RWPE1 (cell line): ENCODE measurements around the gene KCNC1.

Experiments used
- CTCF ChIA-PET: fragments of 350-600 bp; sonication (Branson Sonifier 250); formaldehyde crosslinking; extraction: SDS; loops from one replicate; lab custom pipeline; 2021; lab: Yijun Ruan, JAX
- POLR2A ChIA-PET: fragments of 400-600 bp; formaldehyde crosslinking; extraction: SDS; loops from one replicate; lab custom pipeline; 2020; ENCODE audit warnings: antibody characterized with exemption; ENCODE audit not compliant: low non-redundant PET; lab: Yijun Ruan, JAX
- DNase-seq: peaks from one replicate; pipeline ENCODE4 v3.0.0; 2012; ENCODE audit warnings: low spot score
- H3K27ac ChIP-seq: fragments of 450-650 bp; 2 replicates; pipeline ENCODE4 v1.5.1; 2017
- TF ChIP-seq, protein P1 (sequence below): fragments of 450-650 bp; conservative IDR thresholded peaks from 2 replicates; pipeline ENCODE4 v1.5.1; 2017; ENCODE audit warnings: low read depth, mild to moderate bottlenecking

Gene KCNC1

DNA sequence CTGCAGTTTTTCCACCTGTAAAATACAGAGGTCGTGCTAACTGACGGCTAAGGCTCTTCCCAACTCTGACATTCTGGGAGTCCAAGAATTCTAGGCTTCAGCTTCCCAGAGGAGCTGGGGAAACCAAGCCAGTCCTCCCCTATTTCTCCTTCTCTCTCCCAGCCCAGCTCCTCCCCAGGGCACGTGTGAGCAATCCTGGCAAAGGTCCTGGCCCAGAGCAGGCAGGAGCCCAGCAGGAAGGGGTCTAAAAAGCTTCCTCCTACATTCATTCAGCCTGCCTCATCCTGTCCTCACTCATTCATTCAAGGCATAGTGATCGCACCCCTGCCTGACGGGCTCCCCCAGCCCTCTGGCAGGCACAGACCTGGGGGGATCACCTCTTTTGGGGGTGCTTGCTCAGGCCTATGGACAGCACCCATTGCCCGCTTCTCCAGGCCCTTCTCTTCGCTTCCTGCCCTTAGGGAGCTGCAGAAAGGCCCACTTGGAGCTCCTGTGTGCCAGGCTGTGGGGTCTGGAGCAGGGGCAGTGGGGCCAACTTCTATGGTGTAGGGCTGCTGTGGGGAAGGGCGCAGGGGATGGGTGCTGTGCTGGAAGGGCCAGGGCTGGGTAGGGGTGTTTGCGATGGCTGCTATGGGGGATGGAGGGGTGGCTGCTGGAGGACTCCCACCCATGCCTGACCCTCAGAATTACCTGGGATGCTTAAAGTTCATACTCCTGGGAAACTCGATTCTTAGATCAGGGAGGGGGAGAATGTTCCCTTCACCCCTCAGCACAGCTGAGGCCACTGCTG, 9.8 kb downstream of the KCNC1 start:
- POLR2A ChIA-PET = no interaction called here
- TF ChIP-seq, protein P1, sequence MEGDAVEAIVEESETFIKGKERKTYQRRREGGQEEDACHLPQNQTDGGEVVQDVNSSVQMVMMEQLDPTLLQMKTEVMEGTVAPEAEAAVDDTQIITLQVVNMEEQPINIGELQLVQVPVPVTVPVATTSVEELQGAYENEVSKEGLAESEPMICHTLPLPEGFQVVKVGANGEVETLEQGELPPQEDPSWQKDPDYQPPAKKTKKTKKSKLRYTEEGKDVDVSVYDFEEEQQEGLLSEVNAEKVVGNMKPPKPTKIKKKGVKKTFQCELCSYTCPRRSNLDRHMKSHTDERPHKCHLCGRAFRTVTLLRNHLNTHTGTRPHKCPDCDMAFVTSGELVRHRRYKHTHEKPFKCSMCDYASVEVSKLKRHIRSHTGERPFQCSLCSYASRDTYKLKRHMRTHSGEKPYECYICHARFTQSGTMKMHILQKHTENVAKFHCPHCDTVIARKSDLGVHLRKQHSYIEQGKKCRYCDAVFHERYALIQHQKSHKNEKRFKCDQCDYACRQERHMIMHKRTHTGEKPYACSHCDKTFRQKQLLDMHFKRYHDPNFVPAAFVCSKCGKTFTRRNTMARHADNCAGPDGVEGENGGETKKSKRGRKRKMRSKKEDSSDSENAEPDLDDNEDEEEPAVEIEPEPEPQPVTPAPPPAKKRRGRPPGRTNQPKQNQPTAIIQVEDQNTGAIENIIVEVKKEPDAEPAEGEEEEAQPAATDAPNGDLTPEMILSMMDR = no peak
- DNase-seq = no peak

DNA sequence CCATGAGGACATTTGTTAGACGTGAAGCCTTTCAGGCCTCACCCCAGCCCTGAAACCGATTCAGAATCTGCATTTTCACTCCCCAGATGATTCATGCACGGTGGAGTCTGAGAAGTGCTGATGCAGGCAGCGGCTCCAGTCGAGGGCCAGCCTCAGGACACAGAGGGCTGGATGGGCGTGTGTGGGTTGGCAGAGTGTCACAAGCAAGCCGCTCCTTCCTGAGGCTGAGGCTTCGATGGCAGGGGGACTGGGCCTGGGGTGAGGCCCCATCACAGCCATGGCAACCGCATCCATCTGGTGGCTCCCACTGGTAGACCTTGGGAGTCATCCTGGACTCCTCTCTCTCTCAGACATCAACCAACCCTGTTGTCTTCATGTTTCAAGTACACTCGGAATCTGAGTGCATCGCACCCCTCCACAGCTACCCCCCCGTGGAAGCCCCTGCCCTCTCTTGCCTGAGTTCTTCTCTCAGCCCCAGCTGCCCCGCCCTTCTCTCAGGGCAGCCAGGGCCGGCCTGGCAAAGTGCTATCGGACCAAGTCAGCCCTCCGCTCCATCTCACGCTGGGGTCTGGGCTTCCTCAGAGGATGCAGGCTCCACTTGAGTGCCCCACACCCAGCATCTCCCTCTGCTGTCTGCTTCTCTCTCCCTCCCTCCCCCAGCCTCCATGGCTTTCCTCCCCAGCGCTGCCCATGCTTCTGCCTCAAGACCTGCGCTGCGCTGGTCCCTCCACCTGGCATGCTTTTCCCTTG, 10.6 kb downstream of the KCNC1 start:
- CTCF ChIA-PET = interaction anchor here (0.6 to 1.5 kb wide), 2 partner anchors 14 to 420 kb away, joined by 3 to 7 read pairs; no protein-coding TSS in a partner anchor
- TF ChIP-seq, protein P1 = no peak
- DNase-seq = no peak
- no peak overlapping the region for H3K27ac ChIP-seq
- POLR2A ChIA-PET = no interaction called here

More for the DNA sequence above, 9.8 kb downstream of the KCNC1 start:
- CTCF ChIA-PET = interaction anchor here (0.6 to 1.0 kb wide), 4 partner anchors 39 to 421 kb away, joined by 3 read pairs; no protein-coding TSS in a partner anchor
- H3K27ac ChIP-seq = no peak overlapping the region

DNA sequence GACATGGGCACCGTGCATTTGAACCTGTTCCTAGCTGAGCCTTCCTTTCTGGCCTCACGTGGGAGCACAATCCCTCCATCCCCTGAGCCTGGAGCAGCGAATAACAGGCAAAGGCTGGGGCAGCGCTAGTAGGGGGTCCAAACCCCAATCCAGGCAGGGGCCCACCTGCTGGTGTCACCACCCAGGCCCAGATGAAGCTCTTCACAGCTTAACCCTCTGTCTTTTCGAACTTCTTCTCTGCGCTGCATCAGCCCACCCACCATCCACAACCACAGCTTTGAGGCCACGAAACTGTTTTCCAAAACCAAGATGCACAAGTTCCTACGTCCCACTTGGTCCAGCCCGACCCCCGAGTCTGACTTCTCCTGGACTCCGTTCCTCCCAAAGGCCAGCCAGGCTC, 11.5 kb downstream of the KCNC1 start:
- DNase-seq = no peak
- H3K27ac ChIP-seq = no peak overlapping the region
- ChIA-PET CTCF (interaction anchor here (1.5 kb wide), 1 partner anchor 15 kb away, joined by 7 read pairs; no protein-coding TSS in a partner anchor), POLR2A (no interaction called here)
- TF ChIP-seq, protein P1 = no peak

DNA sequence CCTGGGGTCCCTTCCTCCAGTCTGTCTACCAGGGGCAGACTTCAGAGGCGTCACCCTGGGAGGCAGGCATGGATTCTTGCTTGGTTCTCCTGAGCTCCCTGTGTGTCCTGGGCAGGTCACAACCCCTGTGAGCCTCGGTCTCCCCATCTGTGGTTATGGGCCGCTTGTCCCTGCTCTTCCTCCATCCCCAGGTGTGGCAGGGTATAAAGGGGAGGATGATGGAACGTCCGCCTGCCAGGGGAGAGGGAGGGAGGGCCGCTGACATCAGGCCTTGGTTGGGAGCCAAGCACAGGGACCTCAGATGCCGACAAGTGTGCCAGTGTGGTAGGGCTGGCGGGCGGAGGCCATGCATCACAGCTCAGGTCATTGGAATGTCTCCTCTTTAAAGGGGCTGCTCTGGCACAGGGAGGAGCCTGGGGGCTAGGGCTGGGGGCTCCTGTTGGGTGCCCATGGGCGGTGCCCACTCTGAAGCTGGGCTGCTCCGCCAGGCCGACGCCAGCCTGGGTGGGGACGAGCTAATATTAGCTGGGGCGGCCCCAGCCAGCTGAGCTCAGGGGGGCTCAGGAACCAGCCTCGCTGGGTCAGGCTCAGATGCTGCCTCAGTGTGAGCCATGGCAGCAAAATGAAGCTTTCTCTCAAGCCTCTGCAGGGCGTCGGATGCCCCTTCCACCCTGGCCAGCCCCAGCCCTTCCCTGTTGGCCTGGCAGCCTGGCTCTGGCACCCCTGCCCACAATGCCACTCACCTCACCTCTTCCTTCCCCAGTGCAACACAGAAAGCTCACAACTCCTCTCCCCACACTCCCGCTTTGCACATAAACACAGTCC, 12.8 kb downstream of the KCNC1 start:
- no peak overlapping the region for H3K27ac ChIP-seq
- ChIA-PET CTCF (interaction anchor here (0.9 to 1.1 kb wide), 2 partner anchors 16 to 148 kb away, joined by 3 to 4 read pairs; no protein-coding TSS in a partner anchor), POLR2A (no interaction called here)
- no peak for DNase-seq
- TF ChIP-seq, protein P1 = no peak

DNA sequence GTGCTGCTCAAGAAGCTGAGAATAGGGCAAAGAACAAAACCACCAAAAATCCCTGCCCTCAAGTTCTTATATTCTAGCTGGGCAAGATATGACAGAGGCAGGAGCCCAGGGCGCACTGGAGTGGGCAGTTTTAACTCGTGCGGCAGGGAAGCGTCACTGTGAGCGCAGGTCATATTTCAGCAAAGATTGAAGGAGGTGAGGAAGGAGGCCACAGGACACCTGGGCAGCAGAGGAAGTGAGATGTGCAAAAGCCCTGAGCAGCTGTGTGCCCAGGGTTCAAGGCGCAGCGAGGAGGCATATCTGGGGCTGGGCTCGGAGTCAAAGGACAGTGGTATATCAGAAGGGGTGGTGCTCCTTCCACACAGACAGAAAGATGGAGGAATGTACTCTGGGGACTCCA, 13.5 kb downstream of the KCNC1 start:
- CTCF ChIA-PET = interaction anchor here (0.9 to 1.1 kb wide), 2 partner anchors 17 to 149 kb away, joined by 3 to 4 read pairs; no protein-coding TSS in a partner anchor
- POLR2A ChIA-PET = no interaction called here
- no peak for DNase-seq

More for the DNA sequence above, 13.5 kb downstream of the KCNC1 start:
- TF ChIP-seq, protein P1 = no peak
- no peak overlapping the region for H3K27ac ChIP-seq
